ENCODE results near the gene MISP3. TPM values are rescaled to one million over a fixed set of nuclear protein-coding genes. Genes with fewer than 3 reads are reported as not detected.
A peak's percentile ranks its signal among the peaks of the same experiment; 100 is the strongest.

MISP3 gene
- total RNA-seq, 2 donors from 2014 or later: 21.1 to 25.7 TPM

- H3K27ac ChIP-seq: no peak within 1 kb of the TSS
- ATAC-seq: no peak
- H3K9me3 ChIP-seq: no peaks in the 10 kb centered on the region
- intact Hi-C loops (cut with DNase I): loop anchor here (10.0 kb wide), 1 partner anchor 49 kb away; the partner anchor contains the start of gene ASF1B
- no peaks in the 10 kb centered on the region for H3K36me3 ChIP-seq (replicated peaks in 1 of 2; ENCODE audit: insufficient read depth in 1 of 2, low read depth in 2 of 2)
- no peak for TF ChIP-seq POLR2A (IDR thresholded peaks at IDR 0.05)
- TF ChIP-seq, protein P1, sequence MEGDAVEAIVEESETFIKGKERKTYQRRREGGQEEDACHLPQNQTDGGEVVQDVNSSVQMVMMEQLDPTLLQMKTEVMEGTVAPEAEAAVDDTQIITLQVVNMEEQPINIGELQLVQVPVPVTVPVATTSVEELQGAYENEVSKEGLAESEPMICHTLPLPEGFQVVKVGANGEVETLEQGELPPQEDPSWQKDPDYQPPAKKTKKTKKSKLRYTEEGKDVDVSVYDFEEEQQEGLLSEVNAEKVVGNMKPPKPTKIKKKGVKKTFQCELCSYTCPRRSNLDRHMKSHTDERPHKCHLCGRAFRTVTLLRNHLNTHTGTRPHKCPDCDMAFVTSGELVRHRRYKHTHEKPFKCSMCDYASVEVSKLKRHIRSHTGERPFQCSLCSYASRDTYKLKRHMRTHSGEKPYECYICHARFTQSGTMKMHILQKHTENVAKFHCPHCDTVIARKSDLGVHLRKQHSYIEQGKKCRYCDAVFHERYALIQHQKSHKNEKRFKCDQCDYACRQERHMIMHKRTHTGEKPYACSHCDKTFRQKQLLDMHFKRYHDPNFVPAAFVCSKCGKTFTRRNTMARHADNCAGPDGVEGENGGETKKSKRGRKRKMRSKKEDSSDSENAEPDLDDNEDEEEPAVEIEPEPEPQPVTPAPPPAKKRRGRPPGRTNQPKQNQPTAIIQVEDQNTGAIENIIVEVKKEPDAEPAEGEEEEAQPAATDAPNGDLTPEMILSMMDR (IDR thresholded peaks at IDR 0.05): no peak
- no peak within 1 kb of the TSS for H3K4me3 ChIP-seq
- no peaks in the 10 kb centered on the region for H3K27me3 ChIP-seq
- WGBS, 2 donors: 48 to 56% methylated on average over 25 to 31 of the region's 54 CpGs
- peaks cover 38% of the 10 kb centered on the region for H3K4me1 ChIP-seq
- no peak for DNase-seq
Observed at GRCh38 chr19:14085309-14085995, 12.9 kb downstream of the MISP3 start, which contains the start of gene C19orf67. C19orf67 (minus strand) TSS chr19:14085783; CDS start chr19:14085627, 156 bp downstream.

- DNase-seq: no peak
- no peak overlapping the region for H3K4me3 ChIP-seq
- no peak for TF ChIP-seq POLR2A (IDR thresholded peaks at IDR 0.05)
- TF ChIP-seq, protein P1 (IDR thresholded peaks at IDR 0.05): no peak
- H3K27me3 ChIP-seq: no peaks in the 10 kb centered on the region
- intact Hi-C loops (cut with DNase I): loop anchor here (10.0 kb wide), 1 partner anchor 49 kb away; the partner anchor contains the start of gene ASF1B
- no peak overlapping the region for H3K27ac ChIP-seq
- H3K4me1 ChIP-seq: peaks cover 35% of the 10 kb centered on the region
- no peak for ATAC-seq
- 84 to 85% methylated on average over 5 of the region's 5 CpGs for WGBS, 2 donors
- H3K9me3 ChIP-seq: no peaks in the 10 kb centered on the region
- H3K36me3 ChIP-seq (replicated peaks in 1 of 2; ENCODE audit: insufficient read depth in 1 of 2, low read depth in 2 of 2): no peaks in the 10 kb centered on the region
Observed at GRCh38 chr19:14086098-14086497, 13.5 kb downstream of the MISP3 start.

- H3K27me3 ChIP-seq: no peaks in the 10 kb centered on the region
- intact Hi-C loops (cut with DNase I): loop anchor here (10.0 kb wide), 1 partner anchor 46 kb away; the partner anchor contains the start of gene ASF1B
- WGBS, 2 donors: 88 to 90% methylated on average over 28 of the region's 30 CpGs
- TF ChIP-seq, protein P1 (IDR thresholded peaks at IDR 0.05): no peak
- no peak for TF ChIP-seq POLR2A (IDR thresholded peaks at IDR 0.05)
- H3K9me3 ChIP-seq: no peaks in the 10 kb centered on the region
- H3K4me1 ChIP-seq: peaks cover 28% of the 10 kb centered on the region
- H3K27ac ChIP-seq: peak overlapping the region in 2 of 4 donors; percentile 25 to 60
- no peak overlapping the region for H3K4me3 ChIP-seq
- ATAC-seq (no peak), DNase-seq (no peak)
- H3K36me3 ChIP-seq (replicated peaks in 1 of 2; ENCODE audit: insufficient read depth in 1 of 2, low read depth in 2 of 2): no peaks in the 10 kb centered on the region
Observed at GRCh38 chr19:14088634-14089411, 16.2 kb downstream of the MISP3 start.

- H3K9me3 ChIP-seq: no peaks in the 10 kb centered on the region
- no peak overlapping the region for H3K4me3 ChIP-seq
- no peak for ATAC-seq
- DNase-seq: no peak
- peak overlapping the region in 3 of 4 donors; percentile 25 to 70 (median 60) for H3K27ac ChIP-seq
- TF ChIP-seq, protein P1 (IDR thresholded peaks at IDR 0.05): no peak
- no peak for TF ChIP-seq POLR2A (IDR thresholded peaks at IDR 0.05)
- peaks cover 26% of the 10 kb centered on the region for H3K4me1 ChIP-seq
- intact Hi-C loops (cut with DNase I): loop anchor here (10.0 kb wide), 1 partner anchor 45 kb away; the partner anchor contains the start of gene ASF1B
- no peaks in the 10 kb centered on the region for H3K36me3 ChIP-seq (replicated peaks in 1 of 2; ENCODE audit: insufficient read depth in 1 of 2, low read depth in 2 of 2)
- 20 to 32% methylated on average over 8 to 16 of the region's 16 CpGs for WGBS, 2 donors
- H3K27me3 ChIP-seq: no peaks in the 10 kb centered on the region
Observed at GRCh38 chr19:14089412-14089661, 16.8 kb downstream of the MISP3 start.

Measured in body of pancreas (tissue), 4 donors.